GM13977 (cell line): Measurements from ENCODE around the gene SMYD3.

ENCODE experiments used
- DNase-seq: peaks from one replicate; pipeline ENCODE4 v3.0.0; 2012; ENCODE audit warnings: low spot score
- in situ Hi-C: fragments of 300-500 bp; cut with MboI; formaldehyde crosslinking; loops from one replicate; pipeline ENCODE4 v1.12.0; 2022; ENCODE audit warnings: low sequenced_read_pairs, low pct_unique_long_range_greater_than_20kb, mixed read lengths, inconsistent platforms; ENCODE audit not compliant: unreplicated experiment
- TF ChIP-seq, protein P1 (sequence below): IDR thresholded peaks from 2 replicates; pipeline ENCODE4 v1.5.1; 2012; ENCODE audit warnings: mild to moderate bottlenecking, control low read depth; ENCODE audit not compliant: insufficient read depth; ENCODE audit errors: extremely low read depth, missing control alignments

The SMYD3 gene

DNA sequence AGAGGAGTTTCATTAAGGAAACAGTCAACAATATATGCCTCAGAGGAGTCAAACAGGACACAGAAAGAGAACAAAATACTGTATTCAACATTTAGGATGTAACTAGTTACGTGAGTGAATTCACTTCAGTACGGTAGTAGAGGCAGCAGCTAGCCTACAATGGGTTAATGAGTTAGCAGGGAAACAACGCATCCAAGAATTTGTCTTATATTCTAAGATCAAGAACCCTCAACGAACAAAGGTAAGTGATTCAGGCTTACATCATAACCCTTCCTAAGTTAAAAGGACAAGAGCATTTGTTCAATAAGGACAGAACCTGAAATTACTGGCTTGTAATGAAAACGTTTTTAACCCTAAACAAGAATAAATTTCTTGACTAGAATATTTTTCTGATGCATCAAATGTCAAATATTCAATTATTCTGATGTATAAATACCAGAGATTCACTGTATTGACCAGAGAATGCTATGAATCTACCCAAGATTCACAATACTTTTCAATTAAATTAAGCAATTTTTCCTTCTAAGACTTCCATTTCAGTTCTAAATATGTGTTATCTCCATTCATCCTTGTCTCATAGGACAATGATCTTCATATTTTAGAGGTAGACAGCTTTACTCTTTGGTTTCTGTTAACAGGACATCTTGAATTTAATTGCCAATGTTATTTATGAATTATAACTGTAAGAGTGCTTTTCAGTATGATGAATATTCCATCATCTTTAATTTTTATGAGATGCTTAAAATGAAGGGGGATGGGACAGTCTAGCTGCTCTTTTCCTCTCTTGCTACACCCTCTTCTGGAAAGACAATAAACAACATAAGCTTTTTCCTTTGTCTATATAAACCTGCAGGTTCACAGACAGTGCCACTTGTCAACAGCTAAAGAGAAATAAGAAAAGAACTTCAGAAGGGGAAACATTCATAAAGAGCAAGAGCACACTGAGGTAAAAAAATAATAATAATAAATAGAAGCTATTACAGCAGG is 209.5 kb downstream of the SMYD3 start:
- in situ Hi-C loops = loop anchor here (25.0 kb wide), 1 partner anchor 285 kb away; no protein-coding TSS in a partner anchor
- TF ChIP-seq, protein P1, sequence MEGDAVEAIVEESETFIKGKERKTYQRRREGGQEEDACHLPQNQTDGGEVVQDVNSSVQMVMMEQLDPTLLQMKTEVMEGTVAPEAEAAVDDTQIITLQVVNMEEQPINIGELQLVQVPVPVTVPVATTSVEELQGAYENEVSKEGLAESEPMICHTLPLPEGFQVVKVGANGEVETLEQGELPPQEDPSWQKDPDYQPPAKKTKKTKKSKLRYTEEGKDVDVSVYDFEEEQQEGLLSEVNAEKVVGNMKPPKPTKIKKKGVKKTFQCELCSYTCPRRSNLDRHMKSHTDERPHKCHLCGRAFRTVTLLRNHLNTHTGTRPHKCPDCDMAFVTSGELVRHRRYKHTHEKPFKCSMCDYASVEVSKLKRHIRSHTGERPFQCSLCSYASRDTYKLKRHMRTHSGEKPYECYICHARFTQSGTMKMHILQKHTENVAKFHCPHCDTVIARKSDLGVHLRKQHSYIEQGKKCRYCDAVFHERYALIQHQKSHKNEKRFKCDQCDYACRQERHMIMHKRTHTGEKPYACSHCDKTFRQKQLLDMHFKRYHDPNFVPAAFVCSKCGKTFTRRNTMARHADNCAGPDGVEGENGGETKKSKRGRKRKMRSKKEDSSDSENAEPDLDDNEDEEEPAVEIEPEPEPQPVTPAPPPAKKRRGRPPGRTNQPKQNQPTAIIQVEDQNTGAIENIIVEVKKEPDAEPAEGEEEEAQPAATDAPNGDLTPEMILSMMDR = no peak
- DNase-seq = no peak

DNA sequence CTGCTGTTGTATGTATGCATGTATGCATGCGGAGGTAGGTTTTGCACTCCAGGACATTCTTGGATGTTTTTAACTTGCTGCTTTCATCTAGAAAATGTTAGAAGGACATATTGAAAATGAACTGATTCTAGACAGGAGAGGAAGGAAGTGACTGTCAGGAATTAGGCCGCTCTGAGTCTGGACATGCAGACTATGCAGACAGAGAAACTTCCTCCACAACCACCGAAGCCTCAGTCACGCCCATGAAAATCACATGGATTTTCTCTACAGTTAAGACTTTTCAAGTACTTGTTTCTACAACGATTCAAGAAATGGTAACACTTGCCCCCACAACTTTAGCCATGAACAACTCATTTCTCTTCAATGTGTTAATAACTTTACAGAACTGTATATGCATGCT is 211.1 kb downstream of the SMYD3 start:
- in situ Hi-C loops = loop anchor here (25.0 kb wide), 1 partner anchor 284 kb away; no protein-coding TSS in a partner anchor
- TF ChIP-seq, protein P1 = no peak
- no peak for DNase-seq

DNA sequence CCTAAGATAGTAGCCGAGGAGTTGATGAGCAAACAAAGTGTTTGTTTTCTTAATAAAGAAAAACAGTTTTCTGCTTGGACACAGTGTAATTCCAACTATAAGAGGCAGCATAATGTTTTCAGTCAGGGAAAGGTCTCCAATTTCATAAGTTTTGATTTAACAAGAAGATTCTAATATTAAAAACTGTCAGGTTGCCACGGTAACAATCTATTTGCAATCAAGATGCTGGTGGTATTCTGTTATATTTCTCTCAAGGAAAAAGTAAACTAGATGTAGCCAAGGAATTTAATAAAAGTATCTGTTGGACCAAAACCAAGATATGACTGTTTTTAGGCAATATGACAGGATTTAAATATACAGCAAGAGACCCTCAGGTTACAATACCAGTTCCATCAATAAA is 211.7 kb downstream of the SMYD3 start:
- DNase-seq = no peak
- TF ChIP-seq, protein P1 = no peak
- in situ Hi-C loops = loop anchor here (25.0 kb wide), 1 partner anchor 283 kb away; no protein-coding TSS in a partner anchor

DNA sequence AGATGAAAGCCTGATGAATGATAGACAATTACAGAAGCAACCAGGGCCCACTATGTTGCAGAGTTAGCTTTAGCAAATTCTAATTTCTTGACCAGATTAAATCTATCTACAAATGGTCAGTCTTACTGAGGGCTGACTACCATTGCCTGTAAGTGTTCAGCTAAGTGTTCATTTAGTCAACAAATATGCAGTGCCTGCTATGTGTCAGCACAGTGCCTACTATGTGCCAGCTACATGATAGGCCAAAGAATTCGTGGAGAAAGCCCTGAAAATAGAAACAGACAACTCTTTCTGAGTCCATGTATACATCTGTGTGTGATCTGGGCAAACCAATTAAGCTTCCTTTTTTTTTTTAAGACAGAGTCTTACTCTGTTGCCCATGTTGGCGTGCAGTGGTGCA is 212.8 kb downstream of the SMYD3 start:
- in situ Hi-C loops = loop anchor here (25.0 kb wide), 1 partner anchor 282 kb away; no protein-coding TSS in a partner anchor
- TF ChIP-seq, protein P1 = no peak
- DNase-seq = no peak

DNA sequence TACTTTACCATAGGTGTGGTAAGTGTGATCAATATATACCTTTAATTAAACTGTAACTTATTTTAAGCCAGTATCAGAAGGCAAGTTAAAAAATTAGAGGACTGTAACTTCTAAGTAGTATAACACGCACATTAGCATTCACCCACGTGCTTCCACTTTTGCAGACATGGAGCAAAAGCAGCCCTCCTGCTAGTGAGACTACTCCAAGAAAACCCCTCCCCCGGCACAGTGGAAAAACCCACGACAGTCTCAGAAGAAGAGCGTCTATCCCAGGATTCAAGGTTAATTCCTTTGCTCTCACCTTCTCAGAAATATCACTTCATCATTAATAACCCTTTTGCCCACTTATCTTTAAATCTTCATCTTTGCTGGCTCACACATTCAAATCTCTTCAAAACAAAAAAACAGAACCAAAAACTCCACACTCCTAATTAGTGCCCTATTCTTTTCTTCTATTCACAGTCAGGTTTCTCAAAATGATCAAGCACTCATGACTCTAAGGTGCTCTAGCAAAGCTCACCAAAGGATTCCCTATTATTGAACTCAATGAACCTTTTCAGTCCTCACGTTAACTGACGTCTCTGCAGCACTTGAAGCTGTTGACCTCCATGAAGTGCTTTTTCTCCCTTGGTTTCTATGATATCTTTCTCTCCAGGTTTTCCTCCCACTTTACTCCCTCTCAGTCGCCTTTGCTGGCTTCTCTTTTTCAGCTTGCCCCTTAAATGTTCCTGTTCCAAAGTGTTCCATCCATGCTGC is 213.5 kb downstream of the SMYD3 start:
- in situ Hi-C loops = loop anchor here (25.0 kb wide), 1 partner anchor 281 kb away; no protein-coding TSS in a partner anchor
- DNase-seq = no peak
- TF ChIP-seq, protein P1 = no peak

DNA sequence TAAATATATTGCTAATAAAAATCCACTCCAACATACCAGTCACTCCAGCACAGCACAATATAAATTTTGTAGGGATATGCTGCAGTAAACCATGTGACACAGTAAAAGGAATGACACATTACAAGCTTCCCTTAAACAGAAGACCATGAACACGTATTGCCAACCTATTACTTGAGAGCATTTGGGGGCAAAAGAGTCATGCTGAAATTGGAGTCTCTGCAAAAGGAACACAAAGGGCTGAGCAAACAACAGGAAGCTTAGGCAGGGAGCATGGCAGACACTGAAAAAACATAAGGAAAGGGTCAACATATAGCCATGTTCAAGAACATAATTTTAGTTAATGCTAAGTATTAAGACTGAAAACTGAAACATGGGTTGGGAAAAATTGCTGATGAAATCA is 214.5 kb downstream of the SMYD3 start:
- DNase-seq = no peak
- in situ Hi-C loops = loop anchor here (25.0 kb wide), 1 partner anchor 280 kb away; no protein-coding TSS in a partner anchor
- TF ChIP-seq, protein P1 = no peak
